Keratinocyte (primary cell): Measurements from ENCODE around the gene TMEM132A.

Experiments used
- CTCF ChIP-seq, 3 experiments: IDR thresholded peaks in 1 of 3; conservative IDR thresholded peaks in 1 of 3; optimal IDR thresholded peaks in 1 of 3; 2 replicates in 2 of 3; 3 replicates in 1 of 3; pipeline versions ENCODE3 to v1.5.1; 2011; ENCODE audit warnings: low read length in 3 of 3, mild to moderate bottlenecking in 3 of 3, moderate library complexity in 2 of 3, control low read depth in 1 of 3, inconsistent platforms in 1 of 3; ENCODE audit not compliant: insufficient read depth in 2 of 3; ENCODE audit errors: extremely low read depth in 1 of 3
- EZH2 ChIP-seq: IDR thresholded peaks from one replicate; pipeline ENCODE4 v1.6.1; 2012; ENCODE audit warnings: inconsistent platforms, mild to moderate bottlenecking, low read length, moderate library complexity

- TF ChIP-seq CTCF (optimal IDR thresholded peaks at IDR 0.05 in 1 of 3, IDR thresholded peaks at IDR 0.05 in 1 of 3, conservative IDR thresholded peaks at IDR 0.05 in 1 of 3; ENCODE audit: extremely low read depth in 1 of 3, insufficient read depth in 2 of 3, low read length in 3 of 3) (no peak), EZH2 (no peak)
Observed at GRCh38 chr11:60951904-60952741, 27.9 kb downstream of the TMEM132A start, which contains the start of gene SLC15A3.
